K562 (cell line): ENCODE measurements around the gene ZNF284. TPM values are rescaled to one million over a fixed set of nuclear protein-coding genes. Genes with fewer than 3 reads are reported as not detected.

Experiments
- ATAC-seq: fragments of 200-7000 bp; cut with Tn5 transposase; 3 replicates; pipeline ENCODE4 v1.9.1; 2020; ENCODE audit warnings: moderate library complexity
- BruUV-seq: library from RNA; stranded (reverse); fragments of 400-500 nt; replicated peaks from 2 replicates; lab custom pipeline; 2021; lab: Mats Ljungman, UMichigan
- CTCF ChIA-PET: fragments of 300-600 bp; formaldehyde crosslinking; extraction: SDS; loops from one replicate; lab custom pipeline; 2021; ENCODE audit warnings: low intra/inter-chr PET ratio; lab: Yijun Ruan, JAX
- POLR2A ChIA-PET: fragments of 300-600, 350-650 bp; sonication (Branson Sonifier 250); formaldehyde crosslinking; extraction: SDS; loops from one replicate; lab custom pipeline; 2021; ENCODE audit warnings: antibody characterized with exemption, inconsistent platforms; lab: Yijun Ruan, JAX
- DNase-seq, 4 experiments: peaks; one replicate each; pipeline versions ENCODE4 v3.0.0 to v3.0.0-alpha.2; 2011 to 2018; ENCODE audit warnings: low spot score in 3 of 4, mixed read lengths in 3 of 4; ENCODE audit errors: extremely low read depth in 1 of 4
- FAIRE-seq: peaks from 2 replicates; lab custom pipeline; 2011; peaks lifted over from hg19 to GRCh38; lab: Jason Lieb, UNC
- H2AFZ ChIP-seq: 2 replicates; pipeline ENCODE4 v1.6.0; 2011; ENCODE audit warnings: low read depth, low read length, control low read depth, inconsistent platforms
- H3K27ac ChIP-seq: fragments of 200-600 bp; 3 replicates; pipeline ENCODE4 v1.8.0; 2011; ENCODE audit warnings: low read depth, mild to moderate bottlenecking, control low read depth, inconsistent platforms, low read length, moderate library complexity, mixed read lengths; ENCODE audit errors: extremely low read depth
- H3K27me3 ChIP-seq, 2 experiments: fragments of 300-600 bp in 1 of 2; 2 replicates in 1 of 2; 3 replicates in 1 of 2; pipeline versions ENCODE4 v1.6.0 to v1.8.0; 2011; ENCODE audit warnings: inconsistent platforms in 2 of 2, low read length in 2 of 2, mild to moderate bottlenecking in 1 of 2, mixed read lengths in 1 of 2, moderate library complexity in 1 of 2; ENCODE audit not compliant: control insufficient read depth in 2 of 2, insufficient read depth in 2 of 2
- H3K36me3 ChIP-seq: fragments of 300-600 bp; 3 replicates; pipeline ENCODE4 v1.8.0; 2011; ENCODE audit warnings: mild to moderate bottlenecking, low read length, inconsistent platforms; ENCODE audit not compliant: control insufficient read depth, insufficient read depth
- H3K4me1 ChIP-seq, 2 experiments: fragments of 200-600 bp in 1 of 2; replicated peaks in 1 of 2; 2 replicates in 1 of 2; 3 replicates in 1 of 2; pipeline versions ENCODE4 v1.5.1 to v1.8.0; 2011; ENCODE audit warnings: inconsistent platforms in 2 of 2, low read length in 2 of 2, mild to moderate bottlenecking in 1 of 2, mixed read lengths in 1 of 2, moderate library complexity in 1 of 2; ENCODE audit not compliant: control insufficient read depth in 2 of 2, insufficient read depth in 2 of 2
- H3K4me2 ChIP-seq: 2 replicates; pipeline ENCODE4 v1.6.1; 2011; ENCODE audit warnings: low read length, control low read depth, inconsistent platforms, mixed read lengths; ENCODE audit not compliant: insufficient read depth
- H3K4me3 ChIP-seq: fragments of 200-600 bp; sonication (generic), shearing (Covaris generic); 2 replicates; pipeline ENCODE4 v1.5.1; 2016; ENCODE audit warnings: control low read depth, inconsistent platforms
- H3K79me2 ChIP-seq: fragments of 200-600 bp; 3 replicates; pipeline ENCODE4 v1.8.0; 2011; ENCODE audit warnings: low read length, inconsistent platforms; ENCODE audit not compliant: control insufficient read depth, insufficient read depth
- H3K9ac ChIP-seq, 2 experiments: 2 replicates each; pipeline versions ENCODE4 v1.6.0 to v1.6.1; 2011; ENCODE audit warnings: low read depth in 2 of 2, low read length in 2 of 2, control low read depth in 1 of 2, inconsistent platforms in 1 of 2, mild to moderate bottlenecking in 1 of 2, mixed read lengths in 1 of 2; ENCODE audit not compliant: insufficient read depth in 1 of 2
- H3K9me1 ChIP-seq: one replicate; pipeline ENCODE4 v1.6.0; 2011; ENCODE audit warnings: inconsistent platforms, mild to moderate bottlenecking, low read length, moderate library complexity; ENCODE audit not compliant: control insufficient read depth, insufficient read depth
- H3K9me3 ChIP-seq: replicated peaks from 2 replicates; pipeline ENCODE4 v1.5.1; 2011; ENCODE audit warnings: low read depth, low read length, inconsistent platforms; ENCODE audit not compliant: control insufficient read depth, insufficient read depth
- H4K20me1 ChIP-seq: replicated peaks from 2 replicates; pipeline ENCODE4 v1.6.1; 2011; ENCODE audit warnings: low read length, inconsistent platforms, mixed read lengths; ENCODE audit not compliant: control insufficient read depth, insufficient read depth
- BACH1 ChIP-seq: fragments of 200-800 bp; sonication (Bioruptor generic); IDR thresholded peaks from 2 replicates; pipeline ENCODE4 v1.6.1; 2016; ENCODE audit warnings: missing genetic modification characterization, missing compliant biosample characterization
- DIDO1 ChIP-seq: fragments of 450-650 bp; IDR thresholded peaks from 2 replicates; pipeline ENCODE4 v1.6.1; 2016; ENCODE audit warnings: low read depth, missing biosample characterization, missing genetic modification characterization
- EP400 ChIP-seq: fragments of 450-650 bp; IDR thresholded peaks from 2 replicates; pipeline ENCODE4 v1.6.1; 2017; ENCODE audit warnings: antibody characterized with exemption, mild to moderate bottlenecking, moderate library complexity
- NBN ChIP-seq: fragments of 450-650 bp; IDR thresholded peaks from 2 replicates; pipeline ENCODE4 v1.6.1; 2016; ENCODE audit warnings: low read depth, mild to moderate bottlenecking
- NR2C2 ChIP-seq, 2 experiments: fragments of 200-800 bp in 1 of 2; sonication (Bioruptor generic) in 1 of 2; sonication (generic) in 1 of 2; formaldehyde crosslinking in 1 of 2; IDR thresholded peaks; 2 replicates each; pipeline versions ENCODE4 v1.6.1 to v1.8.0; 2016 to 2022; ENCODE audit warnings: mild to moderate bottlenecking in 1 of 2, missing compliant biosample characterization in 1 of 2, missing genetic modification characterization in 1 of 2, missing genetic modification reagents in 1 of 2
- WGBS: fragments of 100-300 bp; shearing (Covaris generic); methylation state at CpG from one replicate; pipeline ENCODE4 v1.1.6; 2016; ENCODE audit warnings: low coverage, mixed read lengths; ENCODE audit not compliant: insufficient coverage; ENCODE audit errors: missing lambda C conversion rate; 5-methylcytosine and 5-hydroxymethylcytosine counted together
- in situ Hi-C: fragments of 300-500 bp; cut with MboI; formaldehyde crosslinking; loops from 4 replicates; pipeline ENCODE4 v1.15.0; 2018; ENCODE audit warnings: inconsistent platforms, mixed read lengths
- intact Hi-C: fragments of 100-400 bp; cut with micrococcal nuclease; formaldehyde crosslinking; loops from 2 replicates; pipeline ENCODE4 v1.14.2; 2022
- polyA plus RNA-seq, 8 experiments: library from polyadenylated mRNA; depleted of rRNA in 4 of 8; stranded (reverse) in 5 of 8; unstranded in 3 of 8; fragments of >200 nt; fragmentation: Nextera tagmentation in 2 of 8; fragmentation: Illumina TruSeq in 1 of 8; extraction: Ambion mirVana in 2 of 8; extraction: Trizol in 1 of 8; gene quantifications; 2 replicates each; pipeline versions ENCODE4 v1.2.1 to v1.2.3, GENCODE V29; 2011 to 2014; ENCODE audit warnings: inconsistent platforms in 1 of 8, missing spikeins in 1 of 8
- total RNA-seq, 7 experiments: library from RNA; depleted of rRNA in 6 of 7; stranded (reverse); fragments of >200 nt in 6 of 7; fragmentation: Illumina TruSeq in 2 of 7; extraction: Trizol in 2 of 7; gene quantifications; 2 replicates each; pipeline versions ENCODE4 v1.2.1 to v1.2.3, GENCODE V29; 2011 to 2021; ENCODE audit warnings: low replicate concordance in 1 of 7
- TF ChIP-seq, protein P1 (sequence below): fragments of 450-650 bp; IDR thresholded peaks from 2 replicates; pipeline ENCODE4 v1.6.1; 2017; ENCODE audit warnings: antibody characterized with exemption
- TF ChIP-seq, protein P2 (sequence below): fragments of 450-650 bp; IDR thresholded peaks from one replicate; pipeline ENCODE4 v1.6.1; 2018; ENCODE audit warnings: mild to moderate bottlenecking, moderate library complexity; ENCODE audit not compliant: partially characterized antibody

ZNF284 gene
- total and polyA plus RNA-seq, 9 of the 15 experiments (the other 6 are each of a cell fraction or from before 2014, with no cell fraction given) = 0.07 to 0.24 (median 0.20) TPM

DNA sequence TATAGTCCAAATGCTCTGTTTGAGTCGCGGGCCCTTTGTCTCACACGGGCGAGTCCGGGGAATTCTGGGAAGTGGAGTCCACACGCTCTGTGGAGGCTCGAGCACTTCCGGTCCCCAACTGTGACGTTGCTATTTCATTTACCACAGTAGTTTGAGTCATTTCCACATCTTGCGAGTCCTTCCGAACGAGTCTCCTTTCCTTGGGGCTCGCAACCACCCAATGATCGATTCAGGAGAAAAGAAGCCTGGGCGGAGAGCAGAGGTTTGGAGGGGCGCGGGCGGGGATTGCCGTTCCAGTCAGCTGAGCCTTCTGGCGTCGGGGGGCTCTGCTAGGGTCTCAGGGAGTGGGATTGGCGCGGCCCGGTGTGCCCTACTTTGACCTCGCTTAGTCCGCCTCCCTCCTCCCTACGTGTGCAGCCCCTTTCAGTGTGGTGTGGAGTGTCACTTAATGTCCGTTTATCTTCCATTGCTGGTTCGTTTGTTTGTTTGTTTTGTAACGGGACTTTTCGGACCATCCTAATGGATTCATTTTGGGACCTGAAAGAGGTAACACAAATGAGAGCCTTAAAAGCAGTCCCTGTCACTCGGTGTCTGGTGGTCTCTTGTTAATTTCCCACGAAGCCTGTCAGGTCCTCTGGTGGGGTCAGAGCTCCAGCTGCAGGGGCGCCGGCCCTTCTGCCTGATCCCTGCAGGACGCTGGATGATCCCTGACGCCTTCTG is 46.6 kb upstream of the ZNF284 start, which contains the start of gene ZNF222:
Gene ZNF222, plus strand, starts transcription at position 163 of the 720 bp plus-strand sequence. Its CDS starts 58 bp downstream, at position 221.
- Histone ChIP-seq H3K36me3 (peaks cover 4% of the 10 kb centered on the region; the same call in 1 of the 3 replicates), H3K9me1 (no peaks in the 10 kb centered on the region), H3K4me3 (peak within 1 kb of the TSS; percentile 80), H3K9me3 (peaks cover 3% of the 10 kb centered on the region; the same call in 1 of the 2 replicates), H3K9ac (peak within 1 kb of the TSS; percentile 88 to 91), H2AFZ (peak within 1 kb of the TSS; percentile 85), H3K27me3 (no peaks in the 10 kb centered on the region), H3K79me2 (peaks cover 5% of the 10 kb centered on the region; the same call in 1 of the 3 replicates), H3K4me2 (peak within 1 kb of the TSS; percentile 98), H3K4me1 (peaks cover 3 to 4% of the 10 kb centered on the region in 2 experiments; a peak in 1 of 5 replicates), H4K20me1 (no peaks in the 10 kb centered on the region), H3K27ac (peak within 1 kb of the TSS; percentile 86)
- POLR2A ChIA-PET = interaction anchor here (0.6 to 1.5 kb wide), 9 partner anchors 8 to 357 kb away, joined by 3 to 5 read pairs (median 3); partner anchors contain the start of genes ZNF221 and ZNF45
- FAIRE-seq (peak; percentile 95), ATAC-seq (peak; percentile 100), DNase-seq (peak; percentile 69 to 92 (median 76))
- in situ Hi-C loops = no loop called here
- intact Hi-C loops = no loop called here
- CTCF ChIA-PET = no interaction called here
- BruUV-seq = TSS peak; percentile 77
- WGBS = 2% methylated on average over 37 of the region's 37 CpGs
- peak; percentile 43 for TF ChIP-seq EP400
- TF ChIP-seq, protein P1, sequence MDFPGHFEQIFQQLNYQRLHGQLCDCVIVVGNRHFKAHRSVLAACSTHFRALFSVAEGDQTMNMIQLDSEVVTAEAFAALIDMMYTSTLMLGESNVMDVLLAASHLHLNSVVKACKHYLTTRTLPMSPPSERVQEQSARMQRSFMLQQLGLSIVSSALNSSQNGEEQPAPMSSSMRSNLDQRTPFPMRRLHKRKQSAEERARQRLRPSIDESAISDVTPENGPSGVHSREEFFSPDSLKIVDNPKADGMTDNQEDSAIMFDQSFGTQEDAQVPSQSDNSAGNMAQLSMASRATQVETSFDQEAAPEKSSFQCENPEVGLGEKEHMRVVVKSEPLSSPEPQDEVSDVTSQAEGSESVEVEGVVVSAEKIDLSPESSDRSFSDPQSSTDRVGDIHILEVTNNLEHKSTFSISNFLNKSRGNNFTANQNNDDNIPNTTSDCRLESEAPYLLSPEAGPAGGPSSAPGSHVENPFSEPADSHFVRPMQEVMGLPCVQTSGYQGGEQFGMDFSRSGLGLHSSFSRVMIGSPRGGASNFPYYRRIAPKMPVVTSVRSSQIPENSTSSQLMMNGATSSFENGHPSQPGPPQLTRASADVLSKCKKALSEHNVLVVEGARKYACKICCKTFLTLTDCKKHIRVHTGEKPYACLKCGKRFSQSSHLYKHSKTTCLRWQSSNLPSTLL = no peak
- TF ChIP-seq NBN = no peak
- no peak for TF ChIP-seq NR2C2 (CRISPR knock-in tag; IDR thresholded peaks at IDR 0.05)
- peak; percentile 87 for TF ChIP-seq NR2C2 (tag; IDR thresholded peaks at IDR 0.05)
- TF ChIP-seq BACH1 = no peak
- peak; percentile 23; the same call in 1 of the 2 replicates for TF ChIP-seq DIDO1 (tag)
- TF ChIP-seq, protein P2, sequence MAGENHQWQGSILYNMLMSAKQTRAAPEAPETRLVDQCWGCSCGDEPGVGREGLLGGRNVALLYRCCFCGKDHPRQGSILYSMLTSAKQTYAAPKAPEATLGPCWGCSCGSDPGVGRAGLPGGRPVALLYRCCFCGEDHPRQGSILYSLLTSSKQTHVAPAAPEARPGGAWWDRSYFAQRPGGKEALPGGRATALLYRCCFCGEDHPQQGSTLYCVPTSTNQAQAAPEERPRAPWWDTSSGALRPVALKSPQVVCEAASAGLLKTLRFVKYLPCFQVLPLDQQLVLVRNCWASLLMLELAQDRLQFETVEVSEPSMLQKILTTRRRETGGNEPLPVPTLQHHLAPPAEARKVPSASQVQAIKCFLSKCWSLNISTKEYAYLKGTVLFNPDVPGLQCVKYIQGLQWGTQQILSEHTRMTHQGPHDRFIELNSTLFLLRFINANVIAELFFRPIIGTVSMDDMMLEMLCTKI = no peak
